ENCODE results near the gene COL6A2. TPM values are rescaled to one million over a fixed set of nuclear protein-coding genes. Genes with fewer than 3 reads are reported as not detected.
"Not testable (repeated sequence)": the region's sequence is repeated elsewhere in the genome, so short reads cannot be mapped to it uniquely, and the experiment has no call there.

The COL6A2 gene
- total RNA-seq, 1 donor from 2014 or later, result 157 TPM

DNA sequence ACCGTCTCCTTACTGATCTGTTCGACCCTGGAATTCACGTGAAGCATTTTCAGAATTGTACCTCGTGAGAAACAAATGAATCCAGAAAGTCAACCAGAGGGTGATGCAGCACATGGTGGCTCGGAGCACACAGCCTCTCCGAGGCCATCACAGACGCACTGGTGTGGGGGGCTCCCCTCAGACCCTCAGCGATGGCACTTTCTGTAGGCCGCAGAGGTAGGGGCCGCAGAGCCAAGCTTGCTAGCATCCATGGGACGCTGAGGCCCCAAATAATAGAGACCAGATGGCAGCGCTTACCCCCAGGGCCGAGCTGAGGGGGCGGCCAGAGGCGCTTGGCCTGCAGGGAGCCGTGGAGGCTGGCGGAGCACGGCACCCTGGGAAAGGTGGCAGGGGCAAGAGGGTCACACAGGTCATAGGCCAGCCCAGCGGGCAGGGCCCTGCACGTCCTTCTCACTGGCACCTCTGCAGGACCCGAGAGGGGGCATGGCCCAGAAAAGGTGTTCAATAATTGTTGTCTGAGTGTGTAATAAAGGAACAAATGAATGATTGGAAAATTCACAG is 28.1 kb upstream of the COL6A2 start:
- no peaks in the 10 kb centered on the region for H3K9me3 ChIP-seq (replicated peaks)
- intact Hi-C loops (cut with micrococcal nuclease), result no loop called here

DNA sequence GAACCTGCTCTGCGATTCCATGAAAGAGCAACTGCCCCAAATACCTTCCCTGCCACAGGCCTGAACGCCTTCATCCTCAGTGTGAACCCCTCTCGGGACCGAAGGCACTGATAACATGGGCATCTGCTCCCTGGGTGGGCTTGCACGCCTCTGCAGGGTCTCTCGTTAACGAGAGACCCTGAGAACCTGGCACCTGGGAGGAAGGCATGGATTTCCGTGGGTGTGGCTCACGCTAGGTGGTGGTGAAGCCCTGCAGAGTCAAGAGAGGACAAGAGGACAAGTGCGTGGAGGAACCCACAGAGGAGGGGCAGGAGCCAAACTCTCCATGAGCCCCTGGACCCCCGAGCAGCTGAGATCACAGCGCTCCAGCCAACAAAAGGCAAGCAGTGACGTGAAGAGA is 26.8 kb upstream of the COL6A2 start:
- TF ChIP-seq, protein P1, sequence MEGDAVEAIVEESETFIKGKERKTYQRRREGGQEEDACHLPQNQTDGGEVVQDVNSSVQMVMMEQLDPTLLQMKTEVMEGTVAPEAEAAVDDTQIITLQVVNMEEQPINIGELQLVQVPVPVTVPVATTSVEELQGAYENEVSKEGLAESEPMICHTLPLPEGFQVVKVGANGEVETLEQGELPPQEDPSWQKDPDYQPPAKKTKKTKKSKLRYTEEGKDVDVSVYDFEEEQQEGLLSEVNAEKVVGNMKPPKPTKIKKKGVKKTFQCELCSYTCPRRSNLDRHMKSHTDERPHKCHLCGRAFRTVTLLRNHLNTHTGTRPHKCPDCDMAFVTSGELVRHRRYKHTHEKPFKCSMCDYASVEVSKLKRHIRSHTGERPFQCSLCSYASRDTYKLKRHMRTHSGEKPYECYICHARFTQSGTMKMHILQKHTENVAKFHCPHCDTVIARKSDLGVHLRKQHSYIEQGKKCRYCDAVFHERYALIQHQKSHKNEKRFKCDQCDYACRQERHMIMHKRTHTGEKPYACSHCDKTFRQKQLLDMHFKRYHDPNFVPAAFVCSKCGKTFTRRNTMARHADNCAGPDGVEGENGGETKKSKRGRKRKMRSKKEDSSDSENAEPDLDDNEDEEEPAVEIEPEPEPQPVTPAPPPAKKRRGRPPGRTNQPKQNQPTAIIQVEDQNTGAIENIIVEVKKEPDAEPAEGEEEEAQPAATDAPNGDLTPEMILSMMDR (IDR thresholded peaks at IDR 0.05; ENCODE audit: borderline replicate concordance), result no peak
- peaks cover 20% of the 10 kb centered on the region for H3K4me1 ChIP-seq
- H3K4me3 ChIP-seq, result no peak overlapping the region
- H3K27ac ChIP-seq (replicated peaks), result no peak overlapping the region
- peaks cover 10% of the 10 kb centered on the region for H3K27me3 ChIP-seq (ENCODE audit: low read depth)
- H3K36me3 ChIP-seq, result no peaks in the 10 kb centered on the region
- no peak for DNase-seq
- intact Hi-C loops (cut with micrococcal nuclease), result no loop called here
- H3K9me3 ChIP-seq (replicated peaks), result no peaks in the 10 kb centered on the region

More for the DNA sequence above, 28.1 kb upstream of the COL6A2 start:
- Histone ChIP-seq H3K27me3 (ENCODE audit: low read depth) (peaks cover 10% of the 10 kb centered on the region), H3K4me1 (peaks cover 33% of the 10 kb centered on the region), H3K36me3 (no peaks in the 10 kb centered on the region), H3K4me3 (no peak overlapping the region), H3K27ac (replicated peaks) (no peak overlapping the region)
- TF ChIP-seq, protein P1 (IDR thresholded peaks at IDR 0.05; ENCODE audit: borderline replicate concordance), result no peak
- no peak for DNase-seq

DNA sequence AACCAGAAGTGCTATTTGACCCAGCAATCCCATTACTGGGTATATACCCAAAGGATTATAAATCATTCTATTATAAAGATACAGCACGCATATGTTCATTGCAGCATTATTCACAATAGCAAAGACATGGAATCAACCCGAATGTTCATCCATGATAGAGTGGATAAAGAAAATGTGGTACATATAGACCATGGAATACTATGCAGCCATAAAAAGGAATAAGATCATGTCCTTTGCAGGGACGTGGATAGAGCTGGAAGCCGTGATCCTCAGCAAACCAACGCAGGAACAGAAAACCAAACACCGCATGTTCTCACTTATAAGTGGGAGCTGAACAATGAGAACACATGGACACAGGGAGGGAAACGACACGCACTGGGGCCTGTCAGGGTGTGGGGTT is 21.2 kb upstream of the COL6A2 start:
- DNase-seq; intact Hi-C loops (cut with micrococcal nuclease); H3K4me3 ChIP-seq; H3K27me3 ChIP-seq (ENCODE audit: low read depth); H3K27ac ChIP-seq (replicated peaks); H3K36me3 ChIP-seq; H3K9me3 ChIP-seq (replicated peaks): not testable (repeated sequence)
- H3K4me1 ChIP-seq, result peaks cover 32% of the 10 kb centered on the region

DNA sequence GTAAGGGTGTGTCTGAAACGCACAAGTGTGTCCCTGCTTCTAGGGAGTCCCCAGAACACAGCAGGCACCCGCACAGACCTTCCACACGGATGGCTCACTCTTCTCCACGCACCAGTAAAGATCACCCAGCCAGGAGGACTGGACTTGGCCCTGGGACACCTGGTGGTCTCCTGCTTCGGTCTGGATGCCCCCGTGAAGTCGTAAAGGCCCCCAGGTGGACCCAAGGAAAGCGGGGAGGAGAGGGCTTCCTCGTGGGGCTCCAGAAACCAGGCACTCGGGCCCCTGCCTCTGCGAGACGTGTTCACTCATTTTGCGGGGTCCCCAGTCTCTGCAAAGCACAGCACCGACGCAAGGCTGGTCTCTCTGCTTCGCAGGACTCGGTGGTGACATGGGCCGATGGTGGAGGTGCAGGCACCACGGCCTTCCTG is 20.2 kb upstream of the COL6A2 start:
- intact Hi-C loops (cut with micrococcal nuclease), result no loop called here
- H3K9me3 ChIP-seq (replicated peaks), result no peaks in the 10 kb centered on the region
- H3K27me3 ChIP-seq (ENCODE audit: low read depth), result peaks cover 3% of the 10 kb centered on the region
- DNase-seq, result no peak
- H3K4me1 ChIP-seq, result peaks cover 32% of the 10 kb centered on the region
- H3K36me3 ChIP-seq, result no peaks in the 10 kb centered on the region
- no peak overlapping the region for H3K4me3 ChIP-seq
- TF ChIP-seq, protein P1 (IDR thresholded peaks at IDR 0.05; ENCODE audit: borderline replicate concordance), result no peak
- H3K27ac ChIP-seq (replicated peaks), result no peak overlapping the region

DNA sequence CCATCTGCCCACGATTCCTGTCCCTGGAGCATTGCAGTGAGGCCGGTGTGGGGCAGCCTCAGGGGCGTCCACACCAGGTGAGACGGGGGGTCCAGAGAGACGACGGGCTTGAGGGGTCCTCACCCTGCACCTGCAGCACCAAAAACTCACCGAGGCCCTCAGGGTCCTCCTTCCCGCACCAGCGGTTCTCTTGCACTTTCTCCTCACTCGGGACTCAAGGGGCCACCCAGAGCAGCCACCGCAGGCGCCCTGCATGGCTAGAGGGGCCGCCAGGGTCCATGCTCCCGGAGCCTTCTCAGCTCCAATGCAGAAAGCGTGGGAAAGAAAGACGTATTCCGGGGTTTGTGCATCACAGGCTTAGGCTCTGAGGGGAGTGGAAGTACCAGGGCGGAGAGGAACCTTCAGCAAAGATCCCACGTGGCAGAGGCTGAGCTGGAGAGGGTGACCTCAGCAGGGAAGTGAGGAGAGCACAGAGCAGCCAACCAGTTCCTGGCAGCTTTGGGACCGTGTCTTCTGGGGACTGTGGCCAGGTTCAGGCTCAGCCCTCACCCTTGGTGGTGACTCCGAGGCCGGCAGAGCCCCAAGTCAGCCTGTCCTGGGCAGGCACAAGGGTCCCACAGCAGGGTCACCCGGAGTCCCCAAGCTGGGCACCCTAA is 19.5 kb upstream of the COL6A2 start:
- no peaks in the 10 kb centered on the region for H3K36me3 ChIP-seq
- intact Hi-C loops (cut with micrococcal nuclease), result no loop called here
- peaks cover 32% of the 10 kb centered on the region for H3K4me1 ChIP-seq
- no peaks in the 10 kb centered on the region for H3K9me3 ChIP-seq (replicated peaks)
- no peak for DNase-seq
- H3K27ac ChIP-seq (replicated peaks), result no peak overlapping the region
- TF ChIP-seq, protein P1 (IDR thresholded peaks at IDR 0.05; ENCODE audit: borderline replicate concordance), result no peak
- no peak overlapping the region for H3K4me3 ChIP-seq
- peaks cover 3% of the 10 kb centered on the region for H3K27me3 ChIP-seq (ENCODE audit: low read depth)

DNA sequence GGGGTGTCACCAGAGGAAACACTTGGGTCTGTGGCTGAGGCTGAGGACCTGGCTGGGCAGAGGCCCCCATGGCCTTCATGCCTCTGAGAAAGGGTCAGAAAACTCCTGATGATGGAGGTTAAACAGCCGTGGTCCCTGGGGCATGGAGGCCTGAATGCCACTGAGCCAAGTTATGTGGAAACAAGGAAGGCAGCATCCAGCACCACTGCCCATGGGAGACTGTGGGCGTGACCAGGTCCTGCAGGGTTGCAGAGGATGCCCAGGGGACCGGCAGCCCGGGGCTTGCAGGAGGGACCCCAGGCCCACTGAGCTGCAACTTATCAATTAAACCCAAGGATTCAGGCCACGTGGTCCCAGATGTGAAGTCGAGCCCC is 18.9 kb upstream of the COL6A2 start:
- TF ChIP-seq, protein P1 (IDR thresholded peaks at IDR 0.05; ENCODE audit: borderline replicate concordance), result no peak
- H3K4me1 ChIP-seq, result peaks cover 32% of the 10 kb centered on the region
- no peaks in the 10 kb centered on the region for H3K9me3 ChIP-seq (replicated peaks)
- no peaks in the 10 kb centered on the region for H3K36me3 ChIP-seq
- no peak overlapping the region for H3K4me3 ChIP-seq
- no peak for DNase-seq
- peaks cover 5% of the 10 kb centered on the region for H3K27me3 ChIP-seq (ENCODE audit: low read depth)
- intact Hi-C loops (cut with micrococcal nuclease), result no loop called here
- no peak overlapping the region for H3K27ac ChIP-seq (replicated peaks)
